Loucy (cell line): ENCODE data around the gene DYNC1H1.

Experiments
- CTCF ChIP-seq: fragments of 200-600 bp; sonication (generic); conservative IDR thresholded peaks from 2 replicates; pipeline ENCODE4 v1.5.1; 2014; ENCODE audit warnings: mild to moderate bottlenecking, antibody characterized with exemption, low read length
- EZH2phosphoT487 ChIP-seq: fragments of 200-600 bp; IDR thresholded peaks from 2 replicates; pipeline ENCODE4 v1.6.1; 2018; ENCODE audit warnings: antibody characterized with exemption, mild to moderate bottlenecking, moderate library complexity, borderline replicate concordance

GRCh38 chr14:102075155-102075554, 110.8 kb downstream of the DYNC1H1 start:
- TF ChIP-seq CTCF = no peak
- no peak for TF ChIP-seq EZH2phosphoT487
